ENCODE results near the gene VPS45. TPM values are rescaled to one million over a fixed set of nuclear protein-coding genes. Genes with fewer than 3 reads are reported as not detected.
A peak's percentile ranks its signal among the peaks of the same experiment; 100 is the strongest.

The VPS45 gene
- total RNA-seq, 3 donors from 2014 or later: 17.8 to 19.9 (median 18.6) TPM

GRCh38 chr1:150151291-150152181 lies 84.0 kb downstream of the VPS45 start:
- Mint-ChIP-seq H3K4me3 (peak overlapping the region; percentile 92), H3K4me1 (ENCODE audit: low read depth) (peaks cover 63% of the 10 kb centered on the region), H3K9me3 (no peaks in the 10 kb centered on the region), H3K36me3 (ENCODE audit: insufficient read depth) (peaks cover 21% of the 10 kb centered on the region), H3K27me3 (ENCODE audit: low read depth) (no peaks in the 10 kb centered on the region)
- DNase-seq (peak; percentile 59), ATAC-seq (peak; percentile 25 to 32)

DNA sequence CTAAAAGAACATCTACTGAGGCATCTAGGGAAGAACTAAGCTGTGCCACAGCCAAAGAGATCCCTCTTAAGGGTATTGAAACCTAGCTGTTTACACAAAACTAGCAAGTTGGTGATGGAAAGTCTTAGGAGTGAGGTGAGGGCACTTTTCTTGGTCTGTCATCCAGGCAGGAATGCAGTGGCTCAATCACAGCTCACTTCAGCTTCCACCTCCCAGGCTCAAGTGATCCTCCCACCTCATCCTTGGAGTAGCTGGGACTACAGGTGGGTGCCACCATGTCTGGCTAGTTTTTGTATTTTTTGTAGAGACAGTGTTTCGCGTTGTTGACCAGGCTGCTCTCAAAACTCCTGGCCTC lies 84.6 kb downstream of the VPS45 start:
- H3K9me3 Mint-ChIP-seq: no peaks in the 10 kb centered on the region
- peaks cover 23% of the 10 kb centered on the region for H3K36me3 Mint-ChIP-seq (ENCODE audit: insufficient read depth)
- ATAC-seq (no peak), DNase-seq (no peak)
- H3K4me3 Mint-ChIP-seq: peak overlapping the region; percentile 92
- no peaks in the 10 kb centered on the region for H3K27me3 Mint-ChIP-seq (ENCODE audit: low read depth)
- H3K4me1 Mint-ChIP-seq (ENCODE audit: low read depth): peaks cover 59% of the 10 kb centered on the region

GRCh38 chr1:150152772-150153456 lies 85.3 kb downstream of the VPS45 start:
- Mint-ChIP-seq H3K27me3 (ENCODE audit: low read depth) (no peaks in the 10 kb centered on the region), H3K4me3 (no peak overlapping the region), H3K4me1 (ENCODE audit: low read depth) (peaks cover 61% of the 10 kb centered on the region), H3K9me3 (no peaks in the 10 kb centered on the region), H3K36me3 (ENCODE audit: insufficient read depth) (peaks cover 28% of the 10 kb centered on the region)
- ATAC-seq: no peak
- DNase-seq: no peak

- Mint-ChIP-seq H3K4me3 (no peak overlapping the region), H3K9me3 (no peaks in the 10 kb centered on the region), H3K4me1 (ENCODE audit: low read depth) (peaks cover 64% of the 10 kb centered on the region), H3K27me3 (ENCODE audit: low read depth) (no peaks in the 10 kb centered on the region), H3K36me3 (ENCODE audit: insufficient read depth) (peaks cover 36% of the 10 kb centered on the region)
- DNase-seq (no peak), ATAC-seq (no peak)
Measured at GRCh38 chr1:150154143-150154542, 86.6 kb downstream of the VPS45 start.

- ATAC-seq: no peak
Measured at GRCh38 chr1:150155413-150156071, 88.0 kb downstream of the VPS45 start.

GRCh38 chr1:150156868-150157603 lies 89.5 kb downstream of the VPS45 start:
- H3K9me3 Mint-ChIP-seq: no peaks in the 10 kb centered on the region
- no peak for DNase-seq
- ATAC-seq: no peak
- peaks cover 39% of the 10 kb centered on the region for H3K36me3 Mint-ChIP-seq (ENCODE audit: insufficient read depth)
- H3K4me3 Mint-ChIP-seq: no peak overlapping the region
- no peaks in the 10 kb centered on the region for H3K27me3 Mint-ChIP-seq (ENCODE audit: low read depth)
- H3K4me1 Mint-ChIP-seq (ENCODE audit: low read depth): peaks cover 79% of the 10 kb centered on the region

More at GRCh38 chr1:150155413-150156071, 88.0 kb downstream of the VPS45 start:
- no peaks in the 10 kb centered on the region for H3K9me3 Mint-ChIP-seq
- peaks cover 75% of the 10 kb centered on the region for H3K4me1 Mint-ChIP-seq (ENCODE audit: low read depth)
- H3K27me3 Mint-ChIP-seq (ENCODE audit: low read depth): no peaks in the 10 kb centered on the region
- DNase-seq: no peak
- no peak overlapping the region for H3K4me3 Mint-ChIP-seq
- H3K36me3 Mint-ChIP-seq (ENCODE audit: insufficient read depth): peaks cover 39% of the 10 kb centered on the region

DNA sequence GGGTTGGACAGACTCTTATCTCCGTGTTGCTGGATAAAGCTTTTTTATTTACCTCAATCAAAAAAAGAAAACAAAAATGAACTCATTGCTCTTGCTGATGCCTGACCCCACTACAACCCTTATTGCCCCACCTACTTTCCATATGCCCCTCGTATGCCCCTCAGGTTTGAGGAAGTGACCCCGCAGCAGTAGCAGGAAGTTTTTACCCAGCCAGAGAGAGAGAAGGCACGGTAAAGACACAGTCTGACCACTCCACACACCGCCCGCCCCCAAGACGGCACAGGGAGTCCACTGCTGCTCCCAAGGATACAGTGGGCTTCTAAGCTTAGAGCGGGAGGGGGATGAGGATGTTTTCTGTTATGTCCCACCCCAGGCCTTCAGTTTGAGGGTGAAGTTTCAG lies 92.0 kb downstream of the VPS45 start:
- no peak overlapping the region for H3K4me3 Mint-ChIP-seq
- H3K27me3 Mint-ChIP-seq (ENCODE audit: low read depth): no peaks in the 10 kb centered on the region
- no peak for DNase-seq
- H3K9me3 Mint-ChIP-seq: no peaks in the 10 kb centered on the region
- ATAC-seq: no peak
- peaks cover 69% of the 10 kb centered on the region for H3K4me1 Mint-ChIP-seq (ENCODE audit: low read depth)
- H3K36me3 Mint-ChIP-seq (ENCODE audit: insufficient read depth): peaks cover 27% of the 10 kb centered on the region

DNA sequence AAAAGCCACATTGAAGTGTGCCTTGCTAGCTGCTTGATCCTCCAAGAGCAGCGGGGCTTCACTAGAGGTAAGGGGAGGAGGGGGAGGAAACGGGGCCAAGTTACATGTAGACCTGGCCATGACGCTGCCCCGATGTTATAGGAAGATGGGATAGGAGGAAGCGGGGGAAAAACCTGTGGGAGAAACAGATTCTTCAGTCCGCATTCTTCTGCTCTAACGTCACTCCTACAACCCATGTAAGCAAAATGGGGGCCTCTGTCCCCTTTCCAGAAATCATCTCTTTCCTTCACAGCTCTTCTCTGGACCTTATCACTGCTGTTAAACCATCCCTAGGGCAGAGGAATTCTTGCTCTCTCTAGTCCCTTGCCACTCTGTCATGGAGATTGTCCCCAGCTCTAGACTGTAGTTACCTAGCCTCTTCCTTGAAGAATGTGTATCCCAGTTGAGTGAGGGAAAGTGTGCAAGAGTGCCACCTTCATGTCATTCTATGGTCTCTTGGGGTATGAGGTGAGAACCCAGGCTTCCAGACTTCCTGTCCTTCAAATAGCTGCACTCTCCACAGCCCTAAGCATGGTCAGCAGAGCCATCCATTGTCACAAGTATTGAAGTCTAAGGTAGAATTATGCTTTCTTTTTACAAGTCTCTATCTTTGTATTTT lies 93.5 kb downstream of the VPS45 start:
- Mint-ChIP-seq H3K9me3 (no peaks in the 10 kb centered on the region), H3K36me3 (ENCODE audit: insufficient read depth) (peaks cover 23% of the 10 kb centered on the region), H3K27me3 (ENCODE audit: low read depth) (no peaks in the 10 kb centered on the region), H3K4me1 (ENCODE audit: low read depth) (peaks cover 72% of the 10 kb centered on the region), H3K4me3 (no peak overlapping the region)
- no peak for ATAC-seq
- no peak for DNase-seq

DNA sequence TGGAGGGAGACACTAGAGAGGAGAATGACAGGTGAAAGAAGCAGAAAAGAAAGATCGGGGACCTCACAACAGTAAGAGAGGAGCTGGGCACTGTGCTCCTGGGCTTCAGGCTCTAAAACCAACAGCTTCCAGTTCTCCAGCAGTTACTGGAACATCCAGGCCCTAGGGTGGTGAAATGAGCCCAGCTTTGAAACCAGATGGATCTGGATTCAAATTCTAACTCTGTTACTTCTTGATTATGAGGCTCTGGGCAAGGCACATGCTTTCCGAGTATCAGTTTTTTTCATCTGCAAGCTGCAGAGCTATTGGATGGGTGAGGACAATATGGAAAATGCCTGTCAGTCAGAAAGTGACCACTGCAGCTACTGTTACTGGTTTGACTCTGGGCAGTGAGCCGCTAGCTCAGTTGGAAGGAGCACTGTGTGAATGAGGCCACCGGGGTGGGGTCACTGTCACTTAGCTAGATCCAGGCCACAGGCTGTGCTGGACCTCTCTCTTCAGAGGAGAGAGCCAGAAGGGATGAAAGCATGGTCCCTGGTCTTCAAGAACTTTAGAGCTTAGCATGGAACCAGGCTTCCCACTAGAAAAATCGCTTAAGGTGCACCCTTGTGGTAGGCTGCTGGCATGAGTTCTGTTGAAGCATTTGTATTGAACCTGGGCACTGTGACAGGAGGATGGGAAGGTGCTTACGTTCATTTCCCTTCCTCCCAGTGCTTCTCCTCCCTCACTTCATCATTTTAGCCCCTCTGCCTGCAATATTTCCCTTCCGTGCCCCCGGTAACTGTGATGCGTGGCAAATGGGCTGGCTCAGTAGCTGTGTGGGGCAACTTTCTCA lies 94.4 kb downstream of the VPS45 start:
- Mint-ChIP-seq H3K27me3 (ENCODE audit: low read depth) (no peaks in the 10 kb centered on the region), H3K4me3 (no peak overlapping the region), H3K4me1 (ENCODE audit: low read depth) (peaks cover 71% of the 10 kb centered on the region), H3K36me3 (ENCODE audit: insufficient read depth) (peaks cover 18% of the 10 kb centered on the region), H3K9me3 (no peaks in the 10 kb centered on the region)
- ATAC-seq: no peak
- DNase-seq: no peak

GRCh38 chr1:150162582-150162861 lies 94.9 kb downstream of the VPS45 start:
- Mint-ChIP-seq H3K27me3 (ENCODE audit: low read depth) (no peaks in the 10 kb centered on the region), H3K4me1 (ENCODE audit: low read depth) (peaks cover 65% of the 10 kb centered on the region), H3K4me3 (no peak overlapping the region), H3K36me3 (ENCODE audit: insufficient read depth) (peaks cover 15% of the 10 kb centered on the region), H3K9me3 (no peaks in the 10 kb centered on the region)
- DNase-seq: no peak
- ATAC-seq: no peak

DNA sequence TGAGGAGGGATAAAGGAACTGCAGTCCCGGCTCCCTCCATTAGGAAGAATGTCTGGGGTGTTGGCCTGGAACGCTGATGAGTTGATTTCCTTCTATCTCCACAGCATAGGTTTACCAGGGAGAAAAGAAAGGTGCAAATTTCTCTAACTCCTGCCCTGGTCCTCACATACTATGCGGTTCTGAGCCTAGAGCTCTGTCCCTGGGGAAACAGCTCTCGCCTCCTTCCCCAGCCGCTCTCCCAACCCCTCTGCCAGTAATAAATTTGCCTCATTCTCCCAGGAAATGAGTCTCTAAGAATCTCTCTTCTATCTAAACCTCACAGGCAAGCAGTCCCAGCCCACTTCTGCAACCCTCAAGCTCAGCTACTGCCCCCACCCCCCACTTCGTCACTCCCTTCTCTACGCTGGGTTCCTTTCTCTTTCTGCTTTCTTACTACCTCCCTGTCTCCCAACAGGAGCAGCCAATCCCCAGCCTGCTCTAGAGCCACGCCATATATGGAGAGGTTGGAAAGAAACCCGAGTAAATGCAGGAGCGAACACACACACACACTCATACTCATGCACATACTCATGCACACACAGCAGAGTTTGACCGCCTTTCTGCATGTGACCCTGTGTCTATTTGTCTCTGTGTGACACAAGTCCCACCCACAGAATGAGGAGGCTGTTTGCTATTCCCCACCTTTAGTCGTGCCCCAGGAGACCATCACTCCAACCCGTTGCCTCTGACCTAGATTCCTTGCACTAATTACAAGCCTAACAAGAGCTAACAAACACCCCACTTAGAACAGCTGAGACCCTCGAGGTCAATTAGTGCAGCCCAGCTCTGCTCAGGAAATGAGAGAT lies 95.5 kb downstream of the VPS45 start:
- peaks cover 9% of the 10 kb centered on the region for H3K36me3 Mint-ChIP-seq (ENCODE audit: insufficient read depth)
- ATAC-seq (peak; percentile 49 to 66), DNase-seq (no peak)
- H3K27me3 Mint-ChIP-seq (ENCODE audit: low read depth): no peaks in the 10 kb centered on the region
- H3K4me3 Mint-ChIP-seq: no peak overlapping the region
- no peaks in the 10 kb centered on the region for H3K9me3 Mint-ChIP-seq
- H3K4me1 Mint-ChIP-seq (ENCODE audit: low read depth): peaks cover 60% of the 10 kb centered on the region

DNA sequence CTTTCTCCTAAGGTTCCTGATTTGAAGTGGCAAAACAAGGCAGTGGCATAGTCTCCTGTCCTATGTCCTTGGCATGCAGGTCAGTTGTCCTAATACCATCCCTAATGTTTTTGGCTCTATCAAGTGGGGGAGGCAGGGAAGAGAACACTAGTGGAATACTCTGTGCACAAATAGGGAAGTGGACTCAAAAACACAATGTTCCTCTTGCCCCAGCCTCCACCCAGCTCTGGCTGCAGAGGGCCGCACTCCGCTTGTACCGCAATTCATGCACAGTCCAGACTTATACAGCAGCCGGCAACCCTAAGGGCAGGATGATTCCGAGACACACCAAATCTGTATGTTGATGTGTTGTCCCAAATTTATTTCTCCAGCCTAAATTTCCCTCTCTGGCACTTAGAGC lies 96.6 kb downstream of the VPS45 start:
- H3K9me3 Mint-ChIP-seq: no peaks in the 10 kb centered on the region
- H3K4me3 Mint-ChIP-seq: no peak overlapping the region
- no peak for DNase-seq
- H3K27me3 Mint-ChIP-seq (ENCODE audit: low read depth): no peaks in the 10 kb centered on the region
- peaks cover 2% of the 10 kb centered on the region for H3K36me3 Mint-ChIP-seq (ENCODE audit: insufficient read depth)
- ATAC-seq: no peak
- H3K4me1 Mint-ChIP-seq (ENCODE audit: low read depth): peaks cover 49% of the 10 kb centered on the region
